Skeletal muscle cell (primary cell): ENCODE measurements around the gene CDK14.

ENCODE experiments used
- DNase-seq: peaks from one replicate; pipeline ENCODE4 v3.0.0-alpha.2; 2010; ENCODE audit warnings: low read depth
- H3K4me3 ChIP-seq: 2 replicates; pipeline ENCODE4 v1.5.1; 2011; ENCODE audit warnings: low read depth, mild to moderate bottlenecking, control low read depth, low read length, moderate library complexity

Gene CDK14

DNA sequence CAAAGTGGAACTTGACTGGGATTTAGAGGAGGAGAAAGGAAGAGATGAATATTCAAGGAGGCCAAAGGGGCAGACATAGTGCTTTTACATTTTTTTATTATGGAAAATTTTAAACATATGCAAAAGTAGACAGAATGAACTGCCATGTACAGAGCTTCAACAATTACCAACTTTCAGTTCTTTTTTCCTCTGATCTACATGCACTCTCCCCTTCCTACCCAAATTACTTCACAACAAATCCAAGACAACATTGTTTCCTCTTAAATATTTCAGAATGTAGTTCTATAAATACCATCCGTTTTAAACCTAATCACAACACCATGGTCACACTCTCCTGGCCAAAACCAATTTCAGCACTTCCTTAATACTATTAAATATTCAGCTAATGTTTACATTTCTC is 584.6 kb downstream of the CDK14 start:
- DNase-seq = no peak
- H3K4me3 ChIP-seq = no peak overlapping the region

GRCh38 chr7:91181949-91182348 is 585.8 kb downstream of the CDK14 start:
- H3K4me3 ChIP-seq = no peak overlapping the region
- no peak for DNase-seq

- H3K4me3 ChIP-seq = no peak overlapping the region
- DNase-seq = peak; percentile 94
Measured at GRCh38 chr7:91182819-91183764, 587.0 kb downstream of the CDK14 start.

GRCh38 chr7:91185771-91186170 is 589.6 kb downstream of the CDK14 start:
- H3K4me3 ChIP-seq = no peak overlapping the region
- no peak for DNase-seq

DNA sequence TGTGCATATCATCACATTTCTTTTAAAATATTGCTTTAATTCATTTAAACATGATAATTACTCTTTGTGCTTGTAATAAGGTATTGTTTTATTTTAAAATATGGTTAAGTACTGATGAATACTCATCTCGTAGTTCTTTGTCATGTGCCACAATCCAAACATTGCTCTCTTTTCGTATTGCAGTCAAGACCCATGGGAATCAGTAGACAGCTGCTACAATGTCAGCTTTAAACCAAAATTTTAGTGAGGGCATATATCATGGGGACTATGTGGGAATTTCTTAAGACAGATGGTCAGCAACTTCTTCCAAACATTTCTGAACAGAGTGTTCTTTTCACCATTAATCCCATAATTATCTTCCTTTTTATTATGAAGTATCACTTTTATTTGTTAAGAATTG is 590.9 kb downstream of the CDK14 start:
- no peak overlapping the region for H3K4me3 ChIP-seq

GRCh38 chr7:91191771-91192170 is 595.6 kb downstream of the CDK14 start:
- DNase-seq = no peak
- H3K4me3 ChIP-seq = no peak overlapping the region

More for the DNA sequence above, 590.9 kb downstream of the CDK14 start:
- DNase-seq = no peak

DNA sequence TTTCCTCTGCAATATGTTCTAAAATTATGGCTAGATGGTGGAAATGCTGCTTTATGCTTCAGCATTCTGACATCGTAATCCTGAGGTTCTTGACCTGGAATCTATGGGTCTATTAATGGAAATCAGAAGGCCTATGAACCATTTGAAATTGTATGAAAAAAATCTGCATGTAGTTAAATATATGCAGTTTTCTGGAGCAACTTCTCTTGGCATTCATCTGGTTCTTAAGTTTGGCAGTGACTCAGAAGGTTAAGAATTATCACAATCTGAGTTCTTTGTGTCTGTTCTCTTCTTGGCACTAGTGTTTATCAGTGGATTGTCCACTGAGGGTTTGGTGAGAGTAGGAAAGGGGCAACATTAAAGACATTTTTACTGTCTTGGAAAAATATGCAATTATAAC is 597.0 kb downstream of the CDK14 start:
- no peak overlapping the region for H3K4me3 ChIP-seq
- peak; percentile 9 for DNase-seq

- DNase-seq = peak; percentile 19
Measured at GRCh38 chr7:91194841-91195240, 598.7 kb downstream of the CDK14 start.

GRCh38 chr7:91196058-91196457 is 599.9 kb downstream of the CDK14 start:
- no peak for DNase-seq
- H3K4me3 ChIP-seq = no peak overlapping the region

More at GRCh38 chr7:91194841-91195240, 598.7 kb downstream of the CDK14 start:
- no peak overlapping the region for H3K4me3 ChIP-seq

DNA sequence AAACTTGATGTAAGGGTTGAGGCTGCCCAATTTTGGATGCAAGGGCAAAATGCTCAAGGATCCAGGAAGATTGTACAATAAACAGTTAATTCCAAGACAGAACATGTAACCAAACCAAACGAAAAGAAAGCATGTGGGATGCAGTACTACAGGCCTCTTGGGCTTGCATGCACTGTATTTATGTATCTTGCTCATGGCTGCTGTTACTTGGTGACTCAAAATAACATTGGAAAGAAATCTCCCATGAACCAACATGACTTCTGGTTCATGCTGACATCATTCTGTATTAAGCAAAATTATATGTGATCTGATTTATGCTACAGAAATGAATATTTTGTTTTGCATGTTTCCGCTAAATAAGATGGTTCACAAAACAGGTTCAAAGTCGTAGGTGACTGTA is 602.2 kb downstream of the CDK14 start:
- no peak overlapping the region for H3K4me3 ChIP-seq
- no peak for DNase-seq

- no peak for DNase-seq
- no peak overlapping the region for H3K4me3 ChIP-seq
Measured at GRCh38 chr7:91199601-91200000, 603.5 kb downstream of the CDK14 start.

DNA sequence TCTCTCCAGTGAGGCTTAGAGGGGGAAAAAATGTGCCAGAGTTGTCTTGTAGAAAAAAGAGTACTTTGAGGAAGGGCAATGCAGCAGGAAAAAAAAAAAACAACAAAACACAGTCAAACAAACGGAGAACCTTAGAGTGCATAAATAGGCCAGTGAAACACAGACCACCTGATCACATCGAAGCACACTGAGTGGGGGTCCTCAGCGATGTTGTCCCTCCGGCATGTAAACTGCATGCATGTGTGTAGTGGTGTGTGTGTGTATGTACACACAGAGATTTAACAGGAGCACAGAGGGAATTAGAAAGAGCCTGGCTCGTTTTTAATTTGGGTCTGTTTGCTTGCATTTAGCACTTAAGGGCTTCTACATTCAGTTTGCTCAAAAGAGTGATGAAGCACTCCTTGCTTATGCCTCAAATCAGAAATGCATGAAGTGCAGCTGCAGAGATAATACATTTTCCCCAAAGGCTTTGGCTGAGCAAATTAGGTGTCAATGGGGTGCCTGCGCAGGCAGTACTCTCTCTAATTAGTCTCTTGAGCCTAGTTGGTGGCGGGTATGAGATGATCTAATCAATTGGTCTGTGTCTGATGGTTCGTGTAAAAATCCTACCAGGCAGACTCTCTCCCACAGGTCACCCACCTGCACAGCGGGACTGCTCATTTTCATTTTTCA is 605.5 kb downstream of the CDK14 start:
- no peak overlapping the region for H3K4me3 ChIP-seq
- no peak for DNase-seq

DNA sequence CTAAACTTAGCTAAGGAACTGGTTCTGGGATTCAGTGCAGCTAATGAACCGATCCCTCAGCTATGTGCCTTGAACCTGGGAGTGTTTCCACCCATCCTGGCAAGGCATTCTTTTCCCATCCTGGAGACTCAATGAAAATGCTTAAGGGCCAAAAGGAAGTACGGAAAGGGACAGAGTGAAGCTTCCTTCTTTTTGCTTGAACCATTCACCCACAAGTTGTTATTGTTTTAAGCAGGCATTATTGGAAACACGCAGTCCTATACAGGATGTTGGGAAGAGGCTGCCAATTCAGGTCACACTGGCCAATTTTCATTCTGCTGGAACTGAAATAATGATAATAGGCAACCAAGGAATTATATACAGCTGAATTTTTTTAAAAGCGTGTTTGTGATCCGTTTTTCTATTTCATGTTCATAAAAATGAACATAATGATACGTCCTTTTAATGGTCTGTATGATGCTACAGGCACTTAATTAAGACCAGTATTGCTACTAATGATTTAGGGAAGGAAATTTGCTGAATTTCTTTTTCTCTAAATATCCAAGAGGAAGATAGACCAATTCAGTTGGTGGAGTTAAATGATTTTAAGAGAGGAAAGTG is 610.3 kb downstream of the CDK14 start:
- no peak overlapping the region for H3K4me3 ChIP-seq
- no peak for DNase-seq

DNA sequence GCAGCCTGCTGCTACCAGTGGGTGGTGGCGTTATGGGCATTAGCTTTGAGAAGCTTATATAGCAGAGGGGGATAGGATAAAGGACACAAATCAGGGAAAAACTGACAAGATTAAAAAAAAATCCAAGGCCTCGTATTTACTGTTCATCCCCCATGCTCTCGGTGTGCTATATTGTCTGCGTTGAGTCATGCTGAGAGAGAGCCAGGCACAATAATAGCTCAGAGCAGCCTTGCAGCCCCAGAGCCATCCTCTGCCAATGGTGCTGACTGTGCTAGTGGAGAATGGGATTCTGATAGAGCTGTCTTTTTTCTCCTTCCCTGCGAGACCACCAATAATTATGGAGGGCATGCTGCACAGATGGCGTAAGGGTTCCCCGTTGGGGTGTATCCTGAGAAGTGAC is 616.5 kb downstream of the CDK14 start:
- no peak overlapping the region for H3K4me3 ChIP-seq
- peak; percentile 19 for DNase-seq

DNA sequence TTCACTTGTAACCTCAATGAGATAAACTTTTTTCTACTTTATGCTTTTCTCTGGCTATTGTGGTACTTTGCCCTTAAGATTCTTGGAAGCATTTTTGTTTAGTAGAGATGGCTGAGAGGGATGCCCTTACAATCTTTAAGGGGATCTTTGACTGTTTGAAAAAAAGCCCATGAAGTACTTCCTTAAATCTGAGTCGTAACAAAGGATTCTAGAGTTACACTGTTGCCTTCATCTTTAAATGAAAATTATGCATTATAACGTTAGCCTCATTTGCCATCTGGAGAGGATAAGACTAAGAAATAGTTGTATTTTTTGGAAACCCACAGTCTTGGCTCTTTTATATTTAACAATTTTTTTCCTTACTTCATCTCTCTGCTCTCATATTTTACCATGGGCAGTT is 630.3 kb downstream of the CDK14 start:
- no peak overlapping the region for H3K4me3 ChIP-seq
- no peak for DNase-seq

GRCh38 chr7:91228327-91228726 is 632.2 kb downstream of the CDK14 start:
- H3K4me3 ChIP-seq = no peak overlapping the region
- DNase-seq = no peak

DNA sequence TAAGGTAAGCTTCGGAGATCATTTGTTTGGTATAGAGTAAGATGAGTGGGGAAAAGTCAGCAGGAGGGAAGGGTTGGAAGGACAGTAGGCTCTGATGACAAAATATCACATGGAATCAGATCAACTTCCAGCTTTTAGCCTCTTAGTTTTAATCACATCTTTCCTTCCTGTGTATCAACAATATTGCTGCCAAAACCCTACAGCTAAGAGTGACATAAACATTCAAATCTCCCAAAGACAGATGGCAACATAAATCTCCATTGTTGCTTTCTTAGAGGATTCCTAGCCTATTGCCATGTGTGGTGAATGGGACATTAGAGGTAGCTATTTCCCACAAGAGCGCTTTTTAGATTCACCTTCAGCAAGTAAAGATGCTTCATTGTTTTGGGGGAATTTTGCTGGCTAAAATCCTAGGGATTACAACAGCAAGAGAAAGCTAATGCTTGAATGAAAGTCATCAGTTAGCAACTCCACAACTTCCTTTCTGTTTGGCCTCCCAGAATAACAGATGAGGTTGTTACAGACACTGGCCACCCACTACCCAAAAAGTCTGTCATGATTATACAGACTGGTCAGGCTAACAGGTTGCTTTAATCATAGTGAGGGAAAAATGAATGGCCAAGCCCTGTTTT is 632.9 kb downstream of the CDK14 start:
- no peak for DNase-seq
- no peak overlapping the region for H3K4me3 ChIP-seq

DNA sequence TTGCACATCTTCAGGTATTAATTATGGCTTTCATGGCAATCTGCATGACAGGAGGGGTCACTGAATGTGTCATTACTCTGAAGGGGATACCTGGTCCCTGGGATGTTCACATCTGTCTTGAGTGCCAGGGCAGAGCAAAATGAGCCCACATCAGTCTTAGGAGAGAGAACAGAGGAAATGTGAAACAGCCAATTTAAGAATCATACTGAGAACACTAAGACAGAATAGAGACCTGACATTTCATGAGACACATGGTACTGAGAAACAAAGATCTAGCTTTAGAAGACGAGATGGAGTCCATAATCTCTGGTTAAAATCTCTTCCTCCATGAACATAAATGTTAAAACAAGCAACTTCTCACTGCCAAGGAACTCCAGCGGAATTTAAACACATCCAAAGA is 634.0 kb downstream of the CDK14 start:
- no peak for DNase-seq
- no peak overlapping the region for H3K4me3 ChIP-seq

DNA sequence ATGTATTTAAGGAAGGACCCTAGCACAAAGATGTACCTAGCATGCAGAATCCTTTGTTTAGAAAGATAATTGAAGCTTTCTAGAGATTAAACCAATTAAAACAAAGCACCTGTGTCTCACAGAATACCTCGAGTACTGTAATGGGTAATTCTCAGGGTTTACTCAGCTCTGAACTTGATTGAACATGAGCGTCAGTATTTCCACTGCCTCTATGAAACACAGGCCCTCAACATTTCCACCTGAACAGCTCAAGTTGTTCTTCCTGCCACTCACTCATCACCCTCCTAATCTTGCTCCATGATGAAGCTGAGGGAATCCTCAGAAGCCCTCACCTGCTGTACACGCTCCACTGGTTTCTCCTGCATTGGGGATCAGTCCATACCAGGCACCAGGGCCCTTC is 634.4 kb downstream of the CDK14 start:
- no peak for DNase-seq
- no peak overlapping the region for H3K4me3 ChIP-seq

GRCh38 chr7:91233212-91233611 is 637.1 kb downstream of the CDK14 start:
- no peak for DNase-seq
- H3K4me3 ChIP-seq = no peak overlapping the region
